RPMI7951 (cell line): ENCODE data around the gene ANKRD42. TPM values are rescaled to one million over a fixed set of nuclear protein-coding genes. Genes with fewer than 3 reads are reported as not detected.
A peak's percentile ranks its signal among the peaks of the same experiment; 100 is the strongest.
"Not testable (repeated sequence)": the region's sequence is repeated elsewhere in the genome, so short reads cannot be mapped to it uniquely, and the experiment has no call there.

Source experiments
- DNase-seq: peaks from one replicate; pipeline ENCODE4 v3.0.0-alpha.2; 2012; ENCODE audit warnings: low read depth
- total RNA-seq: library from RNA; depleted of rRNA; stranded (reverse); fragments of >200 nt; shearing (Covaris generic); gene quantifications from 2 replicates; pipeline ENCODE4 v1.2.3, GENCODE V29; 2014

Gene ANKRD42
- total RNA-seq, 1 experiment from 2014 or later = 5.8 TPM

GRCh38 chr11:83241291-83241946, 47.9 kb downstream of the ANKRD42 start:
- peak; percentile 75 for DNase-seq

- no peak for DNase-seq
These were observed 55.9 kb downstream of the ANKRD42 start for GRCh38 chr11:83249445-83249844.

GRCh38 chr11:83249972-83250593, 56.6 kb downstream of the ANKRD42 start:
- peak; percentile 48 for DNase-seq

GRCh38 chr11:83252266-83252665, 58.8 kb downstream of the ANKRD42 start:
- no peak for DNase-seq

GRCh38 chr11:83252941-83253340, 59.4 kb downstream of the ANKRD42 start:
- no peak for DNase-seq

GRCh38 chr11:83255366-83255765, 61.9 kb downstream of the ANKRD42 start:
- DNase-seq = no peak

- DNase-seq = no peak
These were observed 63.3 kb downstream of the ANKRD42 start for GRCh38 chr11:83256602-83257340.

GRCh38 chr11:83257761-83258168, 64.3 kb downstream of the ANKRD42 start:
- peak; percentile 96 for DNase-seq

- DNase-seq = no peak
These were observed 66.0 kb downstream of the ANKRD42 start for GRCh38 chr11:83259559-83259958.

- no peak for DNase-seq
These were observed 71.8 kb downstream of the ANKRD42 start for GRCh38 chr11:83265331-83265730.

- DNase-seq = not testable (repeated sequence)
These were observed 75.6 kb downstream of the ANKRD42 start for GRCh38 chr11:83269080-83269479.

- not testable (repeated sequence) for DNase-seq
These were observed 78.2 kb downstream of the ANKRD42 start for GRCh38 chr11:83271734-83272133.

- peak; percentile 50 for DNase-seq
These were observed 79.1 kb downstream of the ANKRD42 start for GRCh38 chr11:83272627-83273026.

GRCh38 chr11:83275888-83276641, 82.6 kb downstream of the ANKRD42 start:
- no peak for DNase-seq

GRCh38 chr11:83278351-83278750, 84.8 kb downstream of the ANKRD42 start:
- no peak for DNase-seq

- no peak for DNase-seq
These were observed 86.7 kb downstream of the ANKRD42 start for GRCh38 chr11:83280256-83280655.

- no peak for DNase-seq
These were observed 88.7 kb downstream of the ANKRD42 start for GRCh38 chr11:83282084-83282716.

GRCh38 chr11:83284501-83285150, 91.1 kb downstream of the ANKRD42 start:
- DNase-seq = no peak

GRCh38 chr11:83285151-83285770, 91.7 kb downstream of the ANKRD42 start:
- no peak for DNase-seq

- DNase-seq = peak; percentile 98
These were observed 92.4 kb downstream of the ANKRD42 start, which contains the start of gene CCDC90B for GRCh38 chr11:83285771-83286528. TSS of gene CCDC90B (minus strand) at chr11:83286367. CDS start at chr11:83285972, 395 bp downstream.
